Hepatocyte (in vitro differentiated cells): Measurements from ENCODE around the gene RCVRN.

Experiments
- EZH2 ChIP-seq: fragments of 200-600 bp; sonication (generic); IDR thresholded peaks from 2 replicates; pipeline ENCODE4 v1.6.1; 2016; ENCODE audit warnings: antibody characterized with exemption, mild to moderate bottlenecking, borderline replicate concordance
- EZH2phosphoT487 ChIP-seq: fragments of 200-600 bp; sonication (generic); IDR thresholded peaks from one replicate; pipeline ENCODE4 v1.6.1; 2018; ENCODE audit warnings: antibody characterized with exemption, mild to moderate bottlenecking, low read depth, moderate library complexity; ENCODE audit not compliant: unreplicated experiment, severe bottlenecking
- TF ChIP-seq, protein P1 (sequence below): fragments of 200-600 bp; sonication (generic); IDR thresholded peaks from 2 replicates; pipeline ENCODE4 v1.5.1; 2016; ENCODE audit warnings: antibody characterized with exemption, mild to moderate bottlenecking; ENCODE audit not compliant: poor library complexity

DNA sequence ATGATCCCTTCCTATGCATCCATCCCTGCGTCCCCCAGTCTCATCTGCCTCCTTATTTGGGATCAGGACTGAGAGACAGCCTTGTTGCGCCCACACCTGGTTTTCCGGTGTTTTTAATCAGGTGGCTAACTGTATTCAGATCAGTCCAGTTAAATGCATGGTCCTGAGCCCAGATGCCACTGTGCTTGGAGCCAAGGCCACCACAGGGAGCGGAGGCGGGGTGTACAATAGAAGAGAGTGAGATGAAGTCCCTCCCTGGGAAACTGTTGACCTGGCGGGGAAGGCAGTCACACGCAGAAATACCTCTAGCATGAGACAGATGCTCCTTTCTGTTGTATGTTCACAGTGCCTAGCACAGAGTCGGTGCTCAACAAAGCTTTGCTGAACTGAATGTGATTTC is 6.3 kb downstream of the RCVRN start:
- TF ChIP-seq, protein P1, sequence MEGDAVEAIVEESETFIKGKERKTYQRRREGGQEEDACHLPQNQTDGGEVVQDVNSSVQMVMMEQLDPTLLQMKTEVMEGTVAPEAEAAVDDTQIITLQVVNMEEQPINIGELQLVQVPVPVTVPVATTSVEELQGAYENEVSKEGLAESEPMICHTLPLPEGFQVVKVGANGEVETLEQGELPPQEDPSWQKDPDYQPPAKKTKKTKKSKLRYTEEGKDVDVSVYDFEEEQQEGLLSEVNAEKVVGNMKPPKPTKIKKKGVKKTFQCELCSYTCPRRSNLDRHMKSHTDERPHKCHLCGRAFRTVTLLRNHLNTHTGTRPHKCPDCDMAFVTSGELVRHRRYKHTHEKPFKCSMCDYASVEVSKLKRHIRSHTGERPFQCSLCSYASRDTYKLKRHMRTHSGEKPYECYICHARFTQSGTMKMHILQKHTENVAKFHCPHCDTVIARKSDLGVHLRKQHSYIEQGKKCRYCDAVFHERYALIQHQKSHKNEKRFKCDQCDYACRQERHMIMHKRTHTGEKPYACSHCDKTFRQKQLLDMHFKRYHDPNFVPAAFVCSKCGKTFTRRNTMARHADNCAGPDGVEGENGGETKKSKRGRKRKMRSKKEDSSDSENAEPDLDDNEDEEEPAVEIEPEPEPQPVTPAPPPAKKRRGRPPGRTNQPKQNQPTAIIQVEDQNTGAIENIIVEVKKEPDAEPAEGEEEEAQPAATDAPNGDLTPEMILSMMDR: no peak
- TF ChIP-seq EZH2: no peak
- TF ChIP-seq EZH2phosphoT487: no peak
